ENCODE measurements around the gene OLFML2A. TPM values are rescaled to one million over a fixed set of nuclear protein-coding genes. Genes with fewer than 3 reads are reported as not detected.

Gene OLFML2A
- total and polyA plus RNA-seq, 2 of the 13 experiments (the other 11 are each of a cell fraction or from before 2014, with no cell fraction given) = 0.01 to 0.02 TPM

DNA sequence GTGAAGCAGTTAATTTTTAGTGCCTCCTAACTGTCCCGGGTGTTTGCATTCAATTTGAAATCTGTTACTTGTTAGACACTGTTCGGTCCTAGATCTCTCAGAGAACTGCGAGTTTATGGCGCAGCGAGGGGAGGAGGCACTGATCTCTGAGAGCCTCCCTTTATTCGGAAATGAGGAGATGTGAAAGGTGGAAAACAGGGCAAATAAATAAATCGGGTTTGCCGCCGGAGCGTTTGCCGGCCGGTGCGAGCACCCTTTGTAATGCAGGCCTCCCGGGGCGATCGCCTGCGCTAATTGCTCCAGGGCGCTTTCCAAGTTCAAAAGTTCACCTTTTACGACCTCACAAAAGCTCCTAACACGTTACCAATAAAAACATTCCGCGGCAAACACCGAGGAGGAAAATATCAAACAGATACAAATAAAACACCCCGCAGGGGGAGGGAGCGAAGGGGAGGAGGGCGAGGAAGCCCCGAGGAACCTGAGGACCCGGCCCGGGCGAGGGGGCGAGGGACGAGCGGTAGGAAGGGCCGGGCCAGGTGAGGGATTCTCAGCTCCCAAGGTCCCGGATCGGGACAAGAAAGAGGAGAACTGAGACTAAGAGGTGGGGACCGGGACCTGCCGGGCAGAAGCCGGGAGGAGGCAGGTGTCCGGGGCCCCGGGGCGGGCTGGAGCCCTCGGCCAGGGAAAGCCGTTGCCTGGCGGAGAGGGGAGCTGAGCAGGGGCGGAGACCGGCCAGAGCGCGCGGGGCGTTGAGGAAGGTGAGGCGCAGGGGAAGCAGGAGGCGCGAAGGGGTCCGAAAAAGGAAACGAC, 7.2 kb upstream of the OLFML2A start (continued):
- TF ChIP-seq NONO (IDR thresholded peaks at IDR 0.05) (no peak), NONO (CRISPR knock-in tag; conservative IDR thresholded peaks at IDR 0.05) (no peak), SNAI1 (CRISPR knock-in tag; IDR thresholded peaks at IDR 0.05; ENCODE audit: borderline replicate concordance) (0 out of 2 replicates have a peak, but pooled peaks have one; percentile 52), GATAD1 (CRISPR knock-in tag; IDR thresholded peaks at IDR 0.05) (no peak), NBN (conservative IDR thresholded peaks at IDR 0.05) (no peak), EED (CRISPR knock-in tag; IDR thresholded peaks at IDR 0.05) (0 out of 2 replicates have a peak, but pooled peaks have one; percentile 37), TBX3 (IDR thresholded peaks at IDR 0.05; ENCODE audit: borderline replicate concordance) (peak; percentile 43; the same call in 1 of the 2 replicates), ZNF501 (CRISPR knock-in tag; IDR thresholded peaks at IDR 0.05) (peak; percentile 67), KDM5A (IDR thresholded peaks at IDR 0.05; ENCODE audit: borderline replicate concordance, low read length) (peak; percentile 61; the same call in 1 of the 2 replicates), HNRNPUL1 (IDR thresholded peaks at IDR 0.05; ENCODE audit: low read depth, low read length) (no peak), XRCC5 (optimal IDR thresholded peaks at IDR 0.05; ENCODE audit: low read length) (peak; percentile 31), PHF21A (CRISPR knock-in tag; IDR thresholded peaks at IDR 0.05) (peak; percentile 72), FOXP1 (IDR thresholded peaks at IDR 0.05) (no peak), FOXP1 (CRISPR knock-in tag; IDR thresholded peaks at IDR 0.05) (0 out of 2 replicates have a peak, but pooled peaks have one; percentile 17), ZSCAN9 (CRISPR knock-in tag; IDR thresholded peaks at IDR 0.05; ENCODE audit: borderline replicate concordance) (0 out of 2 replicates have a peak, but pooled peaks have one; percentile 24), ZNF572 (CRISPR knock-in tag; IDR thresholded peaks at IDR 0.05) (no peak), ZNF883 (CRISPR knock-in tag; IDR thresholded peaks at IDR 0.05; ENCODE audit: not compliant biosample characterization) (no peak)
- TF ChIP-seq, protein P1, sequence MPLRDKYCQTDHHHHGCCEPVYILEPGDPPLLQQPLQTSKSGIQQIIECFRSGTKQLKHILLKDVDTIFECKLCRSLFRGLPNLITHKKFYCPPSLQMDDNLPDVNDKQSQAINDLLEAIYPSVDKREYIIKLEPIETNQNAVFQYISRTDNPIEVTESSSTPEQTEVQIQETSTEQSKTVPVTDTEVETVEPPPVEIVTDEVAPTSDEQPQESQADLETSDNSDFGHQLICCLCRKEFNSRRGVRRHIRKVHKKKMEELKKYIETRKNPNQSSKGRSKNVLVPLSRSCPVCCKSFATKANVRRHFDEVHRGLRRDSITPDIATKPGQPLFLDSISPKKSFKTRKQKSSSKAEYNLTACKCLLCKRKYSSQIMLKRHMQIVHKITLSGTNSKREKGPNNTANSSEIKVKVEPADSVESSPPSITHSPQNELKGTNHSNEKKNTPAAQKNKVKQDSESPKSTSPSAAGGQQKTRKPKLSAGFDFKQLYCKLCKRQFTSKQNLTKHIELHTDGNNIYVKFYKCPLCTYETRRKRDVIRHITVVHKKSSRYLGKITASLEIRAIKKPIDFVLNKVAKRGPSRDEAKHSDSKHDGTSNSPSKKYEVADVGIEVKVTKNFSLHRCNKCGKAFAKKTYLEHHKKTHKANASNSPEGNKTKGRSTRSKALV (CRISPR knock-in tag; IDR thresholded peaks at IDR 0.05) = peak; percentile 53; the same call in 1 of the 2 replicates
- TF ChIP-seq, protein P2, sequence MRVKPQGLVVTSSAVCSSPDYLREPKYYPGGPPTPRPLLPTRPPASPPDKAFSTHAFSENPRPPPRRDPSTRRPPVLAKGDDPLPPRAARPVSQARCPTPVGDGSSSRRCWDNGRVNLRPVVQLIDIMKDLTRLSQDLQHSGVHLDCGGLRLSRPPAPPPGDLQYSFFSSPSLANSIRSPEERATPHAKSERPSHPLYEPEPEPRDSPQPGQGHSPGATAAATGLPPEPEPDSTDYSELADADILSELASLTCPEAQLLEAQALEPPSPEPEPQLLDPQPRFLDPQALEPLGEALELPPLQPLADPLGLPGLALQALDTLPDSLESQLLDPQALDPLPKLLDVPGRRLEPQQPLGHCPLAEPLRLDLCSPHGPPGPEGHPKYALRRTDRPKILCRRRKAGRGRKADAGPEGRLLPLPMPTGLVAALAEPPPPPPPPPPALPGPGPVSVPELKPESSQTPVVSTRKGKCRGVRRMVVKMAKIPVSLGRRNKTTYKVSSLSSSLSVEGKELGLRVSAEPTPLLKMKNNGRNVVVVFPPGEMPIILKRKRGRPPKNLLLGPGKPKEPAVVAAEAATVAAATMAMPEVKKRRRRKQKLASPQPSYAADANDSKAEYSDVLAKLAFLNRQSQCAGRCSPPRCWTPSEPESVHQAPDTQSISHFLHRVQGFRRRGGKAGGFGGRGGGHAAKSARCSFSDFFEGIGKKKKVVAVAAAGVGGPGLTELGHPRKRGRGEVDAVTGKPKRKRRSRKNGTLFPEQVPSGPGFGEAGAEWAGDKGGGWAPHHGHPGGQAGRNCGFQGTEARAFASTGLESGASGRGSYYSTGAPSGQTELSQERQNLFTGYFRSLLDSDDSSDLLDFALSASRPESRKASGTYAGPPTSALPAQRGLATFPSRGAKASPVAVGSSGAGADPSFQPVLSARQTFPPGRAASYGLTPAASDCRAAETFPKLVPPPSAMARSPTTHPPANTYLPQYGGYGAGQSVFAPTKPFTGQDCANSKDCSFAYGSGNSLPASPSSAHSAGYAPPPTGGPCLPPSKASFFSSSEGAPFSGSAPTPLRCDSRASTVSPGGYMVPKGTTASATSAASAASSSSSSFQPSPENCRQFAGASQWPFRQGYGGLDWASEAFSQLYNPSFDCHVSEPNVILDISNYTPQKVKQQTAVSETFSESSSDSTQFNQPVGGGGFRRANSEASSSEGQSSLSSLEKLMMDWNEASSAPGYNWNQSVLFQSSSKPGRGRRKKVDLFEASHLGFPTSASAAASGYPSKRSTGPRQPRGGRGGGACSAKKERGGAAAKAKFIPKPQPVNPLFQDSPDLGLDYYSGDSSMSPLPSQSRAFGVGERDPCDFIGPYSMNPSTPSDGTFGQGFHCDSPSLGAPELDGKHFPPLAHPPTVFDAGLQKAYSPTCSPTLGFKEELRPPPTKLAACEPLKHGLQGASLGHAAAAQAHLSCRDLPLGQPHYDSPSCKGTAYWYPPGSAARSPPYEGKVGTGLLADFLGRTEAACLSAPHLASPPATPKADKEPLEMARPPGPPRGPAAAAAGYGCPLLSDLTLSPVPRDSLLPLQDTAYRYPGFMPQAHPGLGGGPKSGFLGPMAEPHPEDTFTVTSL (CRISPR knock-in tag; IDR thresholded peaks at IDR 0.05; ENCODE audit: borderline replicate concordance) = peak; percentile 17; the same call in 1 of the 2 replicates
- TF ChIP-seq, protein P3, sequence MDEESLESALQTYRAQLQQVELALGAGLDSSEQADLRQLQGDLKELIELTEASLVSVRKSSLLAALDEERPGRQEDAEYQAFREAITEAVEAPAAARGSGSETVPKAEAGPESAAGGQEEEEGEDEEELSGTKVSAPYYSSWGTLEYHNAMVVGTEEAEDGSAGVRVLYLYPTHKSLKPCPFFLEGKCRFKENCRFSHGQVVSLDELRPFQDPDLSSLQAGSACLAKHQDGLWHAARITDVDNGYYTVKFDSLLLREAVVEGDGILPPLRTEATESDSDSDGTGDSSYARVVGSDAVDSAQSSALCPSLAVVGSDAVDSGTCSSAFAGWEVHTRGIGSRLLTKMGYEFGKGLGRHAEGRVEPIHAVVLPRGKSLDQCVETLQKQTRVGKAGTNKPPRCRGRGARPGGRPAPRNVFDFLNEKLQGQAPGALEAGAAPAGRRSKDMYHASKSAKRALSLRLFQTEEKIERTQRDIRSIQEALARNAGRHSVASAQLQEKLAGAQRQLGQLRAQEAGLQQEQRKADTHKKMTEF (CRISPR knock-in tag; IDR thresholded peaks at IDR 0.05) = peak; percentile 43; the same call in 1 of the 2 replicates

All from HepG2 (cell line).